ENCODE measurements around the gene PDGFD. TPM values are rescaled to one million over a fixed set of nuclear protein-coding genes. Genes with fewer than 3 reads are reported as not detected.

The PDGFD gene
- total RNA-seq, 1 experiment from 2014 or later, result 1.7 TPM

DNA sequence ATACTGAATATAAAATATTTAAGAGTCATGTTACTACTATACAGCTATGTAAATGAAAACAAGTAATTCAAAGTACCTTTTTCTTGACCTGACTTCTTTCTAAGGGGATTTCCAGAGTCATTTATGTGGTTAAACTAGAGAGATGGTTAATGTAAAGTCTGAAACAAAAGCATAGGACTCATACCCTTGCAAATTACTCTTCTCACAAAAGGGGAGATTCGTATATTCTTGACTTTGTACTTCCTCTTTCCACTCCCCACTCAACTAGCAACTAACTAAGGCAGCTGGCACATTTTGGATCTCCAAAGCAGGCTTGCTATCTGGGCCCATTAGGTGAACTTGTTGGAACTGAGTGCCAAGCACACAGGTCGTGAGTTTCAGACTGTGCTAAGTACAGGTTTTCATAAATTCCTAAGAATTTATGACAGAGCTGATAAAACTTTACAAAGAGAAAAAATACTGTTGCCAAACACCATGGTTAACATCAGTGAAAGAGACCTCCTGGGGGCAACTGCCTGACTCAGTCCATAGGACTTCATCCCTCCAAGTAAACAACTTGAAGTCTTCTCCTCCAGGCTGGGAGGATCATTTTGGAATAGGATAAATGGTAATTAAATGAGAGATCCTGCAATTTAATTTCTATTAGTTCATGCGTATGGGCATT, 204.5 kb downstream of the PDGFD start:
- no peak overlapping the region for H3K18ac ChIP-seq (ENCODE audit: insufficient read length, low read depth, low read length)
- H3K56ac ChIP-seq (ENCODE audit: insufficient read length, low read depth, low read length), result no peak overlapping the region
- H2BK20ac ChIP-seq (ENCODE audit: low read depth, low read length, poor library complexity, severe bottlenecking), result no peak overlapping the region
- no peaks in the 10 kb centered on the region for H3K23me2 ChIP-seq (ENCODE audit: insufficient read length, low read depth, low read length, poor library complexity, severe bottlenecking)
- no peak overlapping the region for H3K4me2 ChIP-seq (ENCODE audit: insufficient read depth, insufficient read length, low read length)
- Mint-ChIP-seq H3K4me3 (no peak overlapping the region), H3K9me3 (peaks cover 4 to 5% of the 10 kb centered on the region in 2 experiments; a peak in 2 of 5 replicates), H3K36me3 (ENCODE audit: insufficient read depth in 1 of 3, low read depth in 3 of 3) (peaks cover 0 to 10% (median 0%) of the 10 kb centered on the region in 3 experiments; a peak in 4 of 7 replicates), H3K4me1 (peaks cover 7 to 8% of the 10 kb centered on the region in 2 experiments; a peak in 3 of 4 replicates), H3K27me3 (ENCODE audit: low read depth) (no peaks in the 10 kb centered on the region), H3K27ac (no peak overlapping the region)
- no peak overlapping the region for H2BK12ac ChIP-seq (ENCODE audit: insufficient read length, low read depth, low read length)
- H2BK5ac ChIP-seq (ENCODE audit: insufficient read length, low read length), result no peak overlapping the region
- H3K27ac ChIP-seq (ENCODE audit: insufficient read length, low read depth, low read length), result no peak overlapping the region
- no peak overlapping the region for H3K14ac ChIP-seq (ENCODE audit: insufficient read depth, low read length)
- no peak overlapping the region for H4K8ac ChIP-seq (replicated peaks; ENCODE audit: insufficient read length, low read depth, low read length)
- DNase-seq, result no peak
- no peak for TF ChIP-seq CTCF (conservative IDR thresholded peaks at IDR 0.05)
- no peak overlapping the region for H3K23ac ChIP-seq (ENCODE audit: insufficient read length, low read depth, low read length)
- H4K5ac ChIP-seq (ENCODE audit: insufficient read length, low read depth, low read length), result no peak overlapping the region
- no peak overlapping the region for H2BK120ac ChIP-seq (ENCODE audit: low read depth, low read length, poor library complexity, severe bottlenecking)
- H4K20me1 ChIP-seq (ENCODE audit: control insufficient read depth, insufficient read depth, insufficient read length), result no peaks in the 10 kb centered on the region
- H3K27me3 ChIP-seq (ENCODE audit: insufficient read depth, low read length), result no peaks in the 10 kb centered on the region
- H3T11ph ChIP-seq (ENCODE audit: low read length), result no peak overlapping the region
- H3K9ac ChIP-seq (ENCODE audit: extremely low read depth, insufficient read length, low read length), result no peak overlapping the region
- no CpG with 5 or more reads among the region's 3 CpGs for WGBS (ENCODE audit: extremely low coverage, insufficient read length, low lambda C conversion rate)
- H4K91ac ChIP-seq (ENCODE audit: insufficient read length, low read depth, low read length), result no peak overlapping the region
- no peaks in the 10 kb centered on the region for H3K79me1 ChIP-seq (ENCODE audit: insufficient read depth, low read depth, low read length, poor library complexity, severe bottlenecking)
- H3K79me2 ChIP-seq (ENCODE audit: insufficient read depth, low read length), result no peaks in the 10 kb centered on the region
- H2AFZ ChIP-seq (ENCODE audit: low read length), result no peak overlapping the region
- no peaks in the 10 kb centered on the region for H3K9me3 ChIP-seq (ENCODE audit: control insufficient read depth, low read depth, low read length)
- H3K4ac ChIP-seq (ENCODE audit: low read depth, low read length), result no peak overlapping the region
- H2AK5ac ChIP-seq (ENCODE audit: insufficient read length, low read length), result no peak overlapping the region
- H3K4me1 ChIP-seq (ENCODE audit: insufficient read depth, low read length), result no peaks in the 10 kb centered on the region; the same call in none of the 2 replicates
- H2BK15ac ChIP-seq (ENCODE audit: low read depth, low read length), result no peak overlapping the region
